ENCODE data around the gene NIBAN1.
"Not testable (repeated sequence)": the region's sequence is repeated elsewhere in the genome, so short reads cannot be mapped to it uniquely, and the experiment has no call there.

Gene NIBAN1

DNA sequence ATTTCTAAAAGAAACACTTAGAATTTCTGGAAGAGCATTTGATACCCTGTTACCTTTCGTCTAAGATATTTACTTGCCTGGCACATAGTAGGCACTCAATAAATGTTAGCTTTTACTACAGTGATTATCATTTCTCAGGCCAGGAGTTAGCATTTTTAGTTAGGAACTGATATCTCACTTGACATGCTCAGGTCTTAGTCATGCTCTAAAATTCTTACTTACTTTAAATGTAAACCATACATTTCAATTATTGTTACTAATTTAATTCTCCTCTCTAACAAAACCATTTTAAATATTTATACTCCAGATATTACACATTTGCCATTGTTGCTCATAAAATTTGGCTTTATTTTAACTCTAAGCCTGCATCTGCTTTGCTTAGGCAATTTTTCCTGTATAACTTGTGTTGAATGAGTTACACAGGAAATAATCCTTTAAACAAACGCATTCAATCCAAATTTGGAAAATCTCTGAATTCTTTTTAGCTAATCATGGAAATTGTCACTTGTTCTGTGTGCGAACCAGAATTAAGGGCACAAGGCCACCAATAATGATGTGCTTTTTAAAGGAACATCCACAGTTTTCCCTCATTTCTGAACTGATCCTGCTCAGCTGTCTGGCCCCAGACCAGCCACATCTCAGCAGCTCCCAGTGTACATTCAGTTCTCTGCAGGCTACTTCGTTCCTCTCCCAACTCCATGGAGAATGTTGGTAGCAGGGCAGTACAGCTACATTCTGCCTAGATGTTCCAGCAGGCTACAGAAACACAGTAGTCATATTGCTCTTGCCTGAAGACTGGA, 15.6 kb downstream of the NIBAN1 start:
- Histone ChIP-seq H3K27me3 (ENCODE audit: insufficient read depth, low read depth, severe bottlenecking) (no peaks in the 10 kb centered on the region), H3K36me3 (no peaks in the 10 kb centered on the region), H3K27ac (no peak overlapping the region), H3K9me3 (ENCODE audit: severe bottlenecking) (no peaks in the 10 kb centered on the region), H3K4me3 (ENCODE audit: low read depth, low read length) (no peak overlapping the region)
- TF ChIP-seq, protein P1, sequence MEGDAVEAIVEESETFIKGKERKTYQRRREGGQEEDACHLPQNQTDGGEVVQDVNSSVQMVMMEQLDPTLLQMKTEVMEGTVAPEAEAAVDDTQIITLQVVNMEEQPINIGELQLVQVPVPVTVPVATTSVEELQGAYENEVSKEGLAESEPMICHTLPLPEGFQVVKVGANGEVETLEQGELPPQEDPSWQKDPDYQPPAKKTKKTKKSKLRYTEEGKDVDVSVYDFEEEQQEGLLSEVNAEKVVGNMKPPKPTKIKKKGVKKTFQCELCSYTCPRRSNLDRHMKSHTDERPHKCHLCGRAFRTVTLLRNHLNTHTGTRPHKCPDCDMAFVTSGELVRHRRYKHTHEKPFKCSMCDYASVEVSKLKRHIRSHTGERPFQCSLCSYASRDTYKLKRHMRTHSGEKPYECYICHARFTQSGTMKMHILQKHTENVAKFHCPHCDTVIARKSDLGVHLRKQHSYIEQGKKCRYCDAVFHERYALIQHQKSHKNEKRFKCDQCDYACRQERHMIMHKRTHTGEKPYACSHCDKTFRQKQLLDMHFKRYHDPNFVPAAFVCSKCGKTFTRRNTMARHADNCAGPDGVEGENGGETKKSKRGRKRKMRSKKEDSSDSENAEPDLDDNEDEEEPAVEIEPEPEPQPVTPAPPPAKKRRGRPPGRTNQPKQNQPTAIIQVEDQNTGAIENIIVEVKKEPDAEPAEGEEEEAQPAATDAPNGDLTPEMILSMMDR (IDR thresholded peaks at IDR 0.05; ENCODE audit: low read depth, low read length), result no peak
- no peak for DNase-seq

DNA sequence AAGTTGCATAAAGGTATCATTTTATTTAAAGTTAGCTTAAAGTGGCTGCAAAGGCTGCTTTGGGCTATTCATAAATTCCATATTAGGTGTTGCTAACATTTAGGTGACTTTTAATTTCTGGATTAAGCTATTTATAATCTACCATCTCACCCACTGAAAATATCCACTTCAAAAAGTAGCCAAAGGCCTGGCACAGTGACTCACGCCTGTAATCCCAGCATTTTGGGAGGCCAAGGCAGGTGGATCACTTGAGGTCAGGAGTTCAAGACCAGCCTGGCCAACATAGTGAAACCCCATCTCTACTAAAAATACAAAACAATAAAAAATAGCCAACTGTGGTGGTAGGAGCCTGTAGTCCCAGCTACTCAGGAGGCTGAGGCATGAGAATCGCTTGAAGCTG, 16.4 kb downstream of the NIBAN1 start:
- DNase-seq; H3K4me3 ChIP-seq (ENCODE audit: low read depth, low read length); H3K27ac ChIP-seq; H3K9me3 ChIP-seq (ENCODE audit: severe bottlenecking); H3K36me3 ChIP-seq; H3K27me3 ChIP-seq (ENCODE audit: insufficient read depth, low read depth, severe bottlenecking): not testable (repeated sequence)

DNA sequence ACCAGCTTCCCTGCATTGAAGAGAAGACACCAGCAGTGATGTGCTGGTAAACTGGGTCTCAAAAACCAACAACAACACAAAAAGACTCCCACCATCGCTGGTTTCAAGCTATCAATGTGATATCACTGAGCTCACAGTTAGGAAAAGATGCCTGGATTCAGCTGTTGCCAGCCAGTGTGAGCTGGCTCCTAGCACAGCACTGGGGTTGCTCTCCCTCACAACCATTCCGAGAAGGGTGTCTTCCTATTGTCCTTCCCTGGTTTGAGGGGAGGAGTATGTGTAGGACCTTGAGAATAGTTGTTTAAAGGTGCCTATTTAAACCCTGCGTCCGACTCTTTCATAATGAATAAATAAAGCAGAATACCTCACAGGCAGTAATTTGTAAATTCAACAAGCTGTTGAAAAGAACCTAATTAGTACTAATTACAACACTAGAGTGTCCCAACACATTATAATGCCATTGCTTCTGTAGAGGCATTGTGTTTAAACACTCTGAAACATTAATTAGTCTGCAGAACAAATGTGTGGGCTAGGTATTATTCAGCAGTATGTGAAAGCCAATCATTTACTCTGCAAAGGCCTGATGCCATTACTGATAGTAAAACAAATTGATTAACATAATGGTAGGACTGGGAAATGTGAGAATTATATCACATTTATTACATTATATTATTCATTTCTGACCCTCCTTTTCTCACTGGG, 17.2 kb downstream of the NIBAN1 start:
- DNase-seq, result no peak
- TF ChIP-seq, protein P1 (IDR thresholded peaks at IDR 0.05; ENCODE audit: low read depth, low read length), result no peak

DNA sequence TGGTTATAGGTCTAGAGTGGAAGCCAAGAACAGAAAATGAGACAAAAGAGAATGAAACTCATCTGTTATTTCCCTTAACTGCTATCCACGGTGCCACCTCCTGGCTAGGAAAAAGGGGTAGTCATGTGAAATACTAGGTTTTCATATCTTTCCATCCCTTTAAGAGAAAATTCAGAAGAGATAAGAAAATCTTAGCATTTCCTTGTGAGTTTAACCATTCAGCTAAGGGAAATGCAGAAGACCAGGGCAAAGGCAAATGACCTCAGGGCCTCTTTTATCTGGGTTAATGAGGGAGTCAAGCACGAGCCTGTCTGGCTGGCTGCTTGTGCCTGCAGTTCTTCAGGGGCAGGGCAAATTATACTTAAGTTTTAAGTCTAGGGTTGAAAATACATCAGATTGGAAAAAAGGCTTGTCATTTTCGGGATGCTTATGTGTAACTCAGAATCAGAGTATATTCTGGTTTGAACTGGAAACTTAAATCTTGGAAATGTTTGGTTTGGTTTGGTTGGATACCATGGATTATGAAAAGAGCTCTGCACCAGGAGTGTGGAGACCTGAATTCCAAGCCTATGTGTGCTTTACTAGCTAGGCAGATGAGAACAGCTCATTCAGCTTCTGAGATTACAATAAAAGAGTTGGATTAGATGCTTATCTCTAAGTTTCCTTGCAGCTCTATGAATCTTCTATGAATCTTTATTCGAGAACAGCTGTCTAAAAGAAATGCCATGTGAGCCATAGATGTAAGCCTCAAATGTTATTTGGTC, 19.9 kb downstream of the NIBAN1 start:
- Histone ChIP-seq H3K27ac (no peak overlapping the region), H3K27me3 (ENCODE audit: insufficient read depth, low read depth, severe bottlenecking) (no peaks in the 10 kb centered on the region), H3K9me3 (ENCODE audit: severe bottlenecking) (no peaks in the 10 kb centered on the region), H3K36me3 (no peaks in the 10 kb centered on the region), H3K4me3 (ENCODE audit: low read depth, low read length) (no peak overlapping the region)
- TF ChIP-seq, protein P1 (IDR thresholded peaks at IDR 0.05; ENCODE audit: low read depth, low read length), result no peak
- DNase-seq, result no peak

More for the DNA sequence above, 17.2 kb downstream of the NIBAN1 start:
- Histone ChIP-seq H3K27me3 (ENCODE audit: insufficient read depth, low read depth, severe bottlenecking) (no peaks in the 10 kb centered on the region), H3K36me3 (no peaks in the 10 kb centered on the region), H3K27ac (no peak overlapping the region), H3K9me3 (ENCODE audit: severe bottlenecking) (no peaks in the 10 kb centered on the region), H3K4me3 (ENCODE audit: low read depth, low read length) (no peak overlapping the region)

DNA sequence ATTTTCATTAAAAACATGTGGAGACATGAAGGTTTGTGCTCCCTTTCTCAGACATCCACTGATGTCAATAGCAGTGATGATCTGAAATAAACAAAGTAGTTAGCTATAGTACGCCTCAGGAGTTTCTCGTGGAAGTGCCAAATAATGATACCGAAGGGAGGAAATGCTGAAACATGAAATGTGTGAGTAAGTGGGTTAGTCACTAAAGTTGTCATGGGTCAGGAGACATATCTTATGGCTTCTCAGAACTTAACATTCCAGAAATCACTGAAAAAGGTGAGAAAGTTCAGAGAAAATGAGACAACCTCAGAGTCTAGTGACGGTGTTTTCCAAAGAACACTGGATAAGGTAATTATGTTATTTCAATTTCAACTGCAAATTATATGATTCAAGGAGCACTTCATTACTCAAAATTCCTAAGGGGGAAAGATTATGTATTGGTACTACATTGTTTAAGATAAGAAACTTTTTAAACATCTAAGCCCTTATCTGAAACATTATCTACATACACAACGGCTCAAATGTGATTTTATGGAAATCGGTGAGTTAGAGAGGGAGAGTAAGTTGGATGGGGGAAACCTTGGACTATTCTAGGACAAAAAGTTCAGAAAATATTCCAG, 20.6 kb downstream of the NIBAN1 start:
- Histone ChIP-seq H3K4me3 (ENCODE audit: low read depth, low read length) (no peak overlapping the region), H3K27ac (no peak overlapping the region), H3K27me3 (ENCODE audit: insufficient read depth, low read depth, severe bottlenecking) (no peaks in the 10 kb centered on the region), H3K36me3 (no peaks in the 10 kb centered on the region), H3K9me3 (ENCODE audit: severe bottlenecking) (no peaks in the 10 kb centered on the region)
- DNase-seq, result no peak
- TF ChIP-seq, protein P1 (IDR thresholded peaks at IDR 0.05; ENCODE audit: low read depth, low read length), result no peak

Data from WERI-Rb-1 (cell line).